Keratinocyte (primary cell): ENCODE data around the gene PARD3. TPM values are rescaled to one million over a fixed set of nuclear protein-coding genes. Genes with fewer than 3 reads are reported as not detected.

Source experiments
- DNase-seq: peaks from one replicate; pipeline ENCODE4 v3.0.0-alpha.2; 2011; ENCODE audit warnings: low read depth, missing footprints, low spot score
- FAIRE-seq: peaks from 2 replicates; lab custom pipeline; 2011; peaks lifted over from hg19 to GRCh38; lab: Jason Lieb, UNC
- H2AFZ ChIP-seq: 2 replicates; pipeline ENCODE4 v1.6.0; 2012; ENCODE audit warnings: low read length, control low read depth, inconsistent platforms; ENCODE audit not compliant: control insufficient read depth
- H3K27ac ChIP-seq: 2 replicates; pipeline ENCODE4 v1.5.1; 2011; ENCODE audit warnings: low read length; ENCODE audit not compliant: control insufficient read depth, insufficient read depth
- H3K27me3 ChIP-seq: 3 replicates; pipeline ENCODE4 v1.6.0; 2011; ENCODE audit warnings: low read length; ENCODE audit not compliant: control insufficient read depth, insufficient read depth; ENCODE audit errors: extremely low read depth
- H3K36me3 ChIP-seq, 2 experiments: 2 replicates in 1 of 2; 3 replicates in 1 of 2; pipeline ENCODE4 v1.5.1; 2011; ENCODE audit warnings: low read length in 2 of 2, mild to moderate bottlenecking in 1 of 2; ENCODE audit not compliant: control insufficient read depth in 2 of 2, insufficient read depth in 2 of 2; ENCODE audit errors: extremely low read depth in 1 of 2
- H3K4me1 ChIP-seq: 3 replicates; pipeline ENCODE4 v1.5.1; 2011; ENCODE audit warnings: low read length; ENCODE audit not compliant: control insufficient read depth, insufficient read depth; ENCODE audit errors: extremely low read depth
- H3K4me2 ChIP-seq: 3 replicates; pipeline ENCODE4 v1.6.0; 2011; ENCODE audit warnings: low read depth, low read length; ENCODE audit not compliant: control insufficient read depth, insufficient read depth; ENCODE audit errors: extremely low read depth
- H3K4me3 ChIP-seq, 3 experiments: fragments of 200-600 bp in 1 of 3; sonication (generic) in 1 of 3; 2 replicates in 2 of 3; 3 replicates in 1 of 3; pipeline ENCODE4 v1.5.1; 2011 to 2016; ENCODE audit warnings: low read length in 3 of 3, mild to moderate bottlenecking in 3 of 3, control low read depth in 2 of 3, inconsistent platforms in 1 of 3, low read depth in 1 of 3, mixed read lengths in 1 of 3, mixed run types in 1 of 3, moderate library complexity in 1 of 3; ENCODE audit not compliant: control insufficient read depth in 2 of 3, insufficient read depth in 2 of 3; ENCODE audit errors: extremely low read depth in 1 of 3
- H3K79me2 ChIP-seq: 2 replicates; pipeline ENCODE4 v1.6.0; 2012; ENCODE audit warnings: low read length; ENCODE audit not compliant: control insufficient read depth, insufficient read depth
- H3K9ac ChIP-seq: 3 replicates; pipeline ENCODE4 v1.6.0; 2011; ENCODE audit warnings: low read length; ENCODE audit not compliant: control insufficient read depth, insufficient read depth; ENCODE audit errors: extremely low read depth
- H3K9me1 ChIP-seq: 3 replicates; pipeline ENCODE4 v1.6.0; 2011; ENCODE audit warnings: low read length; ENCODE audit not compliant: control insufficient read depth, insufficient read depth; ENCODE audit errors: extremely low read depth
- H3K9me3 ChIP-seq: 2 replicates; pipeline ENCODE4 v1.5.1; 2012; ENCODE audit warnings: low read depth, low read length; ENCODE audit not compliant: control insufficient read depth
- H4K20me1 ChIP-seq: 3 replicates; pipeline ENCODE4 v1.6.0; 2011; ENCODE audit warnings: low read length; ENCODE audit not compliant: control insufficient read depth, insufficient read depth; ENCODE audit errors: extremely low read depth
- EZH2 ChIP-seq: IDR thresholded peaks from one replicate; pipeline ENCODE4 v1.6.1; 2012; ENCODE audit warnings: inconsistent platforms, mild to moderate bottlenecking, low read length, moderate library complexity
- dilution Hi-C: fragments of 300-500 bp; cut with MboI; formaldehyde crosslinking; loops from one replicate; pipeline ENCODE4 v1.7.0; 2020; ENCODE audit warnings: low sequenced_read_pairs; ENCODE audit not compliant: extremely low pct_ligation_motif_present
- polyA plus RNA-seq, 5 experiments: library from polyadenylated mRNA; depleted of rRNA in 3 of 5; stranded (reverse) in 3 of 5; stranded (forward) in 1 of 5; unstranded in 1 of 5; fragments of >200 nt; gene quantifications; 1 replicate in 1 of 5; 2 replicates in 3 of 5; 3 replicates in 1 of 5; pipeline versions ENCODE4 v1.2.1 to v1.2.3, GENCODE V29; 2011 to 2012; ENCODE audit warnings: missing spikeins in 2 of 5, low read depth in 1 of 5, low replicate concordance in 1 of 5
- TF ChIP-seq, protein P1 (sequence below), 3 experiments: IDR thresholded peaks in 1 of 3; conservative IDR thresholded peaks in 1 of 3; optimal IDR thresholded peaks in 1 of 3; 2 replicates in 2 of 3; 3 replicates in 1 of 3; pipeline versions ENCODE3 to v1.5.1; 2011; ENCODE audit warnings: low read length in 3 of 3, mild to moderate bottlenecking in 3 of 3, moderate library complexity in 2 of 3, control low read depth in 1 of 3, inconsistent platforms in 1 of 3; ENCODE audit not compliant: insufficient read depth in 2 of 3; ENCODE audit errors: extremely low read depth in 1 of 3

Gene PARD3
- polyA plus RNA-seq, 1 donor (not counting 4 experiments of a cell fraction or from before 2014, with no cell fraction given), result 46.4 TPM

DNA sequence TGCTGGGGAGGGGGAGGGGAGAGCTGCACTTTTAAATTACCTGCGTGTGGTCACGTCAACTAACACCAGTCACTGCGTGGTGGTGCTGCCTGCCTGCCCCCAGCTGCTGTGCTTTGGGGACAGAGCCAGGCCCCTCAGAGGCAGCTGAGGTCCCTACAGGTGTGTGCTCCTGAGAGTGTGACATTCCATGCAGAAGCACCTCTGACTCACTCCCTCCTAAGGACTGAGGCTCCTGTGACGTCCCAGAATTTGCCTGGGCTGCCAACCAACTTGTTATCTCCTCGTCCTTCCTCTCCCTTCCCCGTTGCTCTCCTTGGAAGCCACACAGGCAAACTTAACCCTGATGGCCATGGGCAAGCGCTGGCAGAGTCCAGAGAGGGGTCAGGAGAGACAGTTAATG lies 563.0 kb downstream of the PARD3 start:
- Histone ChIP-seq H3K9me1 (no peaks in the 10 kb centered on the region), H2AFZ (no peak overlapping the region), H3K27me3 (no peaks in the 10 kb centered on the region), H4K20me1 (no peaks in the 10 kb centered on the region), H3K9me3 (no peaks in the 10 kb centered on the region), H3K27ac (no peak overlapping the region), H3K4me3 (no peak overlapping the region), H3K4me1 (peaks cover 18% of the 10 kb centered on the region), H3K79me2 (no peaks in the 10 kb centered on the region), H3K36me3 (no peaks in the 10 kb centered on the region), H3K9ac (no peak overlapping the region), H3K4me2 (no peak overlapping the region)
- peak; percentile 32 for FAIRE-seq
- no peak for TF ChIP-seq EZH2
- TF ChIP-seq, protein P1, sequence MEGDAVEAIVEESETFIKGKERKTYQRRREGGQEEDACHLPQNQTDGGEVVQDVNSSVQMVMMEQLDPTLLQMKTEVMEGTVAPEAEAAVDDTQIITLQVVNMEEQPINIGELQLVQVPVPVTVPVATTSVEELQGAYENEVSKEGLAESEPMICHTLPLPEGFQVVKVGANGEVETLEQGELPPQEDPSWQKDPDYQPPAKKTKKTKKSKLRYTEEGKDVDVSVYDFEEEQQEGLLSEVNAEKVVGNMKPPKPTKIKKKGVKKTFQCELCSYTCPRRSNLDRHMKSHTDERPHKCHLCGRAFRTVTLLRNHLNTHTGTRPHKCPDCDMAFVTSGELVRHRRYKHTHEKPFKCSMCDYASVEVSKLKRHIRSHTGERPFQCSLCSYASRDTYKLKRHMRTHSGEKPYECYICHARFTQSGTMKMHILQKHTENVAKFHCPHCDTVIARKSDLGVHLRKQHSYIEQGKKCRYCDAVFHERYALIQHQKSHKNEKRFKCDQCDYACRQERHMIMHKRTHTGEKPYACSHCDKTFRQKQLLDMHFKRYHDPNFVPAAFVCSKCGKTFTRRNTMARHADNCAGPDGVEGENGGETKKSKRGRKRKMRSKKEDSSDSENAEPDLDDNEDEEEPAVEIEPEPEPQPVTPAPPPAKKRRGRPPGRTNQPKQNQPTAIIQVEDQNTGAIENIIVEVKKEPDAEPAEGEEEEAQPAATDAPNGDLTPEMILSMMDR (optimal IDR thresholded peaks at IDR 0.05 in 1 of 3, IDR thresholded peaks at IDR 0.05 in 1 of 3, conservative IDR thresholded peaks at IDR 0.05 in 1 of 3; ENCODE audit: extremely low read depth in 1 of 3, insufficient read depth in 2 of 3, low read length in 3 of 3), result no peak
- dilution Hi-C loops, result no loop called here
- no peak for DNase-seq

DNA sequence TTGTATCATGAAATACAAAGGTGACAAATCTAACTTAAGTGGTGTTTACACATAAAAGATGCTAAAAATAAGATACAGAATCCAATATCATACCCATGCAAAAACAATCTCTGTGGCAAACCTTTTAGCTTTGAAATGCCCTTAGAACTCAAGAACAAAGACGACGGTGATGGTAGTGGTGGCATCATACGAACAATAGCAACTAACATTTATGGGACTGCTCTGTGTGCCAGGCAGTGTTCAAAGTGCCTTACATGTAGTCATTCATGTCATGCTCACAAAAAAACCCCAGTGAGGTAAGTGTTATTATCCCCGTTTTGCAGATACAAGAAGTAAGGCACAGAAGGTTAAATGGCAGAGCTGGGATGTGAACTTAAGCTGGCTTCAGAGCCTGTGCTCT lies 563.9 kb downstream of the PARD3 start:
- no peak overlapping the region for H3K4me2 ChIP-seq
- H4K20me1 ChIP-seq, result no peaks in the 10 kb centered on the region
- dilution Hi-C loops, result no loop called here
- no peak overlapping the region for H2AFZ ChIP-seq
- DNase-seq (no peak), FAIRE-seq (peak; percentile 41)
- no peaks in the 10 kb centered on the region for H3K36me3 ChIP-seq
- H3K9me3 ChIP-seq, result no peaks in the 10 kb centered on the region
- no peak overlapping the region for H3K4me3 ChIP-seq
- H3K9ac ChIP-seq, result no peak overlapping the region
- H3K79me2 ChIP-seq, result no peaks in the 10 kb centered on the region
- no peak overlapping the region for H3K27ac ChIP-seq
- H3K27me3 ChIP-seq, result no peaks in the 10 kb centered on the region
- no peak for TF ChIP-seq EZH2
- TF ChIP-seq, protein P1 (optimal IDR thresholded peaks at IDR 0.05 in 1 of 3, IDR thresholded peaks at IDR 0.05 in 1 of 3, conservative IDR thresholded peaks at IDR 0.05 in 1 of 3; ENCODE audit: extremely low read depth in 1 of 3, insufficient read depth in 2 of 3, low read length in 3 of 3), result no peak
- peaks cover 18% of the 10 kb centered on the region for H3K4me1 ChIP-seq
- no peaks in the 10 kb centered on the region for H3K9me1 ChIP-seq
